ENCODE data around the gene RNASEH1. TPM values are rescaled to one million over a fixed set of nuclear protein-coding genes. Genes with fewer than 3 reads are reported as not detected.

Gene RNASEH1
- total and polyA plus RNA-seq, 10 of the 15 experiments (the other 5 are each of a cell fraction or from before 2014, with no cell fraction given) = 18.2 to 68.5 (median 28.2) TPM

GRCh38 chr2:3558205-3559014 lies at the start of gene RNASEH1 (continued):
- TF ChIP-seq ZBTB11 (CRISPR knock-in tag; IDR thresholded peaks at IDR 0.05) (0 out of 2 replicates have a peak, but pooled peaks have one; percentile 10), SMARCA5 (IDR thresholded peaks at IDR 0.05) (peak; percentile 58; the same call in 1 of the 2 replicates), ATF2 (IDR thresholded peaks at IDR 0.05; ENCODE audit: low read length) (no peak), USF1 (IDR thresholded peaks at IDR 0.05; ENCODE audit: borderline replicate concordance, extremely low read length, insufficient read depth, low read depth, low read length) (peak; percentile 27), ATF7 (IDR thresholded peaks at IDR 0.05; ENCODE audit: low read depth) (peak; percentile 49), KAT2A (conservative IDR thresholded peaks at IDR 0.05; ENCODE audit: control insufficient read depth, low read depth, low read length) (no peak), LARP7 (IDR thresholded peaks at IDR 0.05) (peak; percentile 55), ZBED1 (IDR thresholded peaks at IDR 0.05; ENCODE audit: borderline replicate concordance) (0 out of 2 replicates have a peak, but pooled peaks have one; percentile 55), PAX8 (IDR thresholded peaks at IDR 0.05) (no peak), SKIL (IDR thresholded peaks at IDR 0.05; ENCODE audit: low read depth, poor library complexity, severe bottlenecking) (no peak), RFX5 (IDR thresholded peaks at IDR 0.05; ENCODE audit: low read depth, low read length) (peak; percentile 40; the same call in 1 of the 2 replicates), KLF5 (IDR thresholded peaks at IDR 0.05; ENCODE audit: partially characterized antibody) (peak; percentile 65), TCF12 (IDR thresholded peaks at IDR 0.05; ENCODE audit: low read depth, low read length) (0 out of 2 replicates have a peak, but pooled peaks have one; percentile 18), SREBF1 (IDR thresholded peaks at IDR 0.05; ENCODE audit: low read length) (no peak), CEBPB (IDR thresholded peaks at IDR 0.05; ENCODE audit: borderline replicate concordance in 1 of 2, low read depth in 2 of 2, low read length in 2 of 2) (no peak), FOXM1 (IDR thresholded peaks at IDR 0.05; ENCODE audit: low read depth, low read length) (no peak), SRF (IDR thresholded peaks at IDR 0.05; ENCODE audit: low read depth in 2 of 2, low read length in 2 of 2) (peak in 1 of 2 experiments; percentile 85; a peak in 3 of 4 replicates), EED (IDR thresholded peaks at IDR 0.05; ENCODE audit: low read depth) (peak; percentile 63), YY1 (IDR thresholded peaks at IDR 0.05; ENCODE audit: low read depth, low read length) (peak; percentile 66), EGR1 (IDR thresholded peaks at IDR 0.05; ENCODE audit: borderline replicate concordance in 1 of 2, low read depth in 2 of 2, low read length in 2 of 2) (peak in 1 of 2 experiments; percentile 97; a peak in 2 of 3 replicates), ZNF24 (IDR thresholded peaks at IDR 0.05) (peak; percentile 10; the same call in 1 of the 2 replicates), BACH1 (IDR thresholded peaks at IDR 0.05; ENCODE audit: borderline replicate concordance) (no peak), TBL1XR1 (IDR thresholded peaks at IDR 0.05; ENCODE audit: low read depth, low read length) (peak; percentile 78; the same call in 1 of the 2 replicates)
